Activated CD4-positive, alpha-beta T cell treated with anti-CD3 and anti-CD28 coated beads, Interleukin-2, amount 10 ng/mL, durations not matched to agents 24 days and 14 days (primary cell): ENCODE data around the gene RAP2C. TPM values are rescaled to one million over a fixed set of nuclear protein-coding genes. Genes with fewer than 3 reads are reported as not detected.
A peak's percentile ranks its signal among the peaks of the same experiment; 100 is the strongest.

Source experiments
- DNase-seq: peaks from one replicate; pipeline ENCODE4 v3.0.0; 2022
- H3K27ac Mint-ChIP-seq: one replicate; pipeline ENCODE4 v1.8.0; 2022; ENCODE audit warnings: mild to moderate bottlenecking, mixed read lengths
- H3K27me3 Mint-ChIP-seq: one replicate; pipeline ENCODE4 v1.8.0; 2022; ENCODE audit warnings: mixed read lengths
- H3K36me3 Mint-ChIP-seq: one replicate; pipeline ENCODE4 v1.8.0; 2022; ENCODE audit warnings: low read depth, mild to moderate bottlenecking, mixed read lengths
- H3K4me1 Mint-ChIP-seq: one replicate; pipeline ENCODE4 v1.8.0; 2021; ENCODE audit warnings: mixed read lengths
- H3K4me3 Mint-ChIP-seq: one replicate; pipeline ENCODE4 v1.8.0; 2022; ENCODE audit warnings: mild to moderate bottlenecking, moderate library complexity, mixed read lengths
- H3K9me3 Mint-ChIP-seq: one replicate; pipeline ENCODE4 v1.8.0; 2021; ENCODE audit warnings: mixed read lengths
- intact Hi-C: fragments of 100-400 bp; cut with micrococcal nuclease; formaldehyde crosslinking; loops from one replicate; pipeline ENCODE4 v1.15.1; 2023
- total RNA-seq: library from RNA; stranded (reverse); gene quantifications from 2 replicates; pipeline ENCODE4 v1.2.3, GENCODE V29; 2022

The RAP2C gene
- total RNA-seq, 1 donor from 2014 or later = 34.5 TPM

DNA sequence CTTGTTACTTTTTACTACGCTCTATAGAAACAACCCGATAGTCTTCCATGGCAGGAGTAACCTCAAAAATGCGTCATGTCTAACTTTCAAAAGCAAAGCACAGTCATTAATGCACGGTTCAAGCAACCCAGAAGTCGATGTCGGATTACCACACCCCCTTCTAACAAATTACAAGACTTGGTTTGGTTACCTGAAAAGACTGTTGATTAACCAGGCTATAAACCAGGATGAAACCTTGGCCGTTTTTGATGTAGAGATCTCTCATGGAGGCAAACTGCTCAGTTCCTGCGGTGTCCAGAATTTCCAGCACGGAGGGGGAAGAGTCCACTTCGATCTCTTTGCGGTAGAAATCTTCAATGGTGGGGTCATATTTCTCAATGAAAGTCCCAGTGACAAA, 2.4 kb downstream of the RAP2C start:
- no peaks in the 10 kb centered on the region for H3K9me3 Mint-ChIP-seq
- H3K4me1 Mint-ChIP-seq = peaks cover 26% of the 10 kb centered on the region
- DNase-seq = peak; percentile 73
- H3K36me3 Mint-ChIP-seq = peaks cover 28% of the 10 kb centered on the region
- H3K27me3 Mint-ChIP-seq = no peaks in the 10 kb centered on the region
- intact Hi-C loops = loop anchor here (1.0 to 5.0 kb wide), 4 partner anchors 50 to 405 kb away; no protein-coding TSS in a partner anchor
- peak overlapping the region; percentile 86 for H3K4me3 Mint-ChIP-seq
- H3K27ac Mint-ChIP-seq = peak overlapping the region; percentile 95

GRCh38 chrX:132216283-132216682, 3.0 kb downstream of the RAP2C start:
- Mint-ChIP-seq H3K36me3 (peaks cover 33% of the 10 kb centered on the region), H3K27me3 (no peaks in the 10 kb centered on the region), H3K27ac (peak overlapping the region; percentile 95), H3K4me3 (peak overlapping the region; percentile 86), H3K9me3 (no peaks in the 10 kb centered on the region), H3K4me1 (peaks cover 31% of the 10 kb centered on the region)
- DNase-seq = no peak
- intact Hi-C loops = loop anchor here (5.0 kb wide), 2 partner anchors 51 to 406 kb away; no protein-coding TSS in a partner anchor

DNA sequence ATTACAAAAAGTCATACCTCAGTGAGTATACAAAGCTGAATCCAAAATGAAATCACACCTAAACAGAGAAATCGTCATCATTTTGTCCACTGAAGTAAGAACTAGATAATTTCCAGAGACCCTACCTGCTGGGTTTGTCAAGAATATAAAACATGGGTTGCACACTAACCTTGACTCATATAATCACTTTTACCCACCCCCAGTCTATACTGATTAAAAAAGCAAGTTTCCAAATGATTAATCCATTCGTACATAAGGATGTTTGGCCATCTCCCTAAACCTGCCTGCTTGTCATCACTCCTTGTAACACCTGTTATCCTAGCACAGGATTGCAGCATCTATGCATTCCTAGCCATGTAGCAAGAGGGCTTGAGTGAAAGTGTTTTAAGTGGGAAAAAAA, 4.7 kb downstream of the RAP2C start:
- H3K4me3 Mint-ChIP-seq = peak overlapping the region; percentile 66
- H3K27ac Mint-ChIP-seq = peak overlapping the region; percentile 62
- H3K36me3 Mint-ChIP-seq = peaks cover 40% of the 10 kb centered on the region
- intact Hi-C loops = loop anchor here (1.0 kb wide), 1 partner anchor 277 kb away; no protein-coding TSS in a partner anchor
- H3K27me3 Mint-ChIP-seq = no peaks in the 10 kb centered on the region
- H3K4me1 Mint-ChIP-seq = peaks cover 31% of the 10 kb centered on the region
- no peaks in the 10 kb centered on the region for H3K9me3 Mint-ChIP-seq
- no peak for DNase-seq

- Mint-ChIP-seq H3K9me3 (no peaks in the 10 kb centered on the region), H3K27me3 (no peaks in the 10 kb centered on the region), H3K27ac (no peak overlapping the region), H3K4me1 (peaks cover 25% of the 10 kb centered on the region), H3K4me3 (no peak overlapping the region), H3K36me3 (peaks cover 35% of the 10 kb centered on the region)
- no peak for DNase-seq
- intact Hi-C loops = no loop called here
Measured at GRCh38 chrX:132209527-132209926, 9.7 kb downstream of the RAP2C start.

GRCh38 chrX:132208422-132208821, 10.8 kb downstream of the RAP2C start:
- intact Hi-C loops = no loop called here
- Mint-ChIP-seq H3K27ac (no peak overlapping the region), H3K27me3 (no peaks in the 10 kb centered on the region), H3K36me3 (peaks cover 27% of the 10 kb centered on the region), H3K9me3 (no peaks in the 10 kb centered on the region), H3K4me1 (peaks cover 17% of the 10 kb centered on the region), H3K4me3 (no peak overlapping the region)
- no peak for DNase-seq

GRCh38 chrX:132207996-132208395, 11.3 kb downstream of the RAP2C start:
- no peak for DNase-seq
- Mint-ChIP-seq H3K27ac (no peak overlapping the region), H3K9me3 (no peaks in the 10 kb centered on the region), H3K36me3 (peaks cover 28% of the 10 kb centered on the region), H3K4me1 (peaks cover 18% of the 10 kb centered on the region), H3K4me3 (no peak overlapping the region), H3K27me3 (no peaks in the 10 kb centered on the region)
- intact Hi-C loops = no loop called here

- intact Hi-C loops = no loop called here
- no peaks in the 10 kb centered on the region for H3K9me3 Mint-ChIP-seq
- peaks cover 8% of the 10 kb centered on the region for H3K4me1 Mint-ChIP-seq
- H3K27me3 Mint-ChIP-seq = no peaks in the 10 kb centered on the region
- H3K4me3 Mint-ChIP-seq = no peak overlapping the region
- no peak overlapping the region for H3K27ac Mint-ChIP-seq
- no peak for DNase-seq
- peaks cover 13% of the 10 kb centered on the region for H3K36me3 Mint-ChIP-seq
Measured at GRCh38 chrX:132206259-132206658, 13.0 kb downstream of the RAP2C start.

- intact Hi-C loops = no loop called here
- Mint-ChIP-seq H3K36me3 (peaks cover 7% of the 10 kb centered on the region), H3K4me1 (peaks cover 5% of the 10 kb centered on the region), H3K27ac (no peak overlapping the region), H3K27me3 (no peaks in the 10 kb centered on the region), H3K4me3 (no peak overlapping the region), H3K9me3 (no peaks in the 10 kb centered on the region)
- DNase-seq = no peak
Measured at GRCh38 chrX:132204629-132205028, 14.6 kb downstream of the RAP2C start.

GRCh38 chrX:132200976-132201375, 18.3 kb downstream of the RAP2C start:
- intact Hi-C loops = no loop called here
- no peaks in the 10 kb centered on the region for H3K9me3 Mint-ChIP-seq

DNA sequence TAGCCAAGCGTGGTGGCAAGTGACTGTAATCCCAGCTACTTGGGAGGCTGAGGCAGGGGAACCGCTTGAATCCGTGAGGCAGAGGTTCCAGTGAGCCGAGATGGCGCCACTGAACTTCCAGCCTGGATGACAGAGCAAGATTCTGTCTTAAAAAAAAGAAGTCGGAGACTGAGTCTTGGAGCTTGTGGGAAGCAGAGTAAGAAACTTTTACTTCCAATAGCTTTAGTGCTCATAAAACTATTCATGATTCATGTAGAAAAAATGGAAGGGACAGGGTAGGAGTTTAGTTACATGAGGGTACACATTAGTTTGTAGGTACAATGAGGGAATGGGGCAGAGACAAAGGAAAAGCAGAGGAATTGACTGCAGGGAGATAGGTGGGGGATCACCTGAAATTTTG, 19.3 kb downstream of the RAP2C start:
- H3K4me1 Mint-ChIP-seq = peaks cover 2% of the 10 kb centered on the region
- H3K36me3 Mint-ChIP-seq = peaks cover 2% of the 10 kb centered on the region
- intact Hi-C loops = no loop called here
- peaks cover 2% of the 10 kb centered on the region for H3K27me3 Mint-ChIP-seq
- no peak overlapping the region for H3K27ac Mint-ChIP-seq
- no peak for DNase-seq
- no peaks in the 10 kb centered on the region for H3K9me3 Mint-ChIP-seq
- no peak overlapping the region for H3K4me3 Mint-ChIP-seq

More at GRCh38 chrX:132200976-132201375, 18.3 kb downstream of the RAP2C start:
- no peak overlapping the region for H3K4me3 Mint-ChIP-seq
- no peak overlapping the region for H3K27ac Mint-ChIP-seq
- peaks cover 2% of the 10 kb centered on the region for H3K27me3 Mint-ChIP-seq
- H3K4me1 Mint-ChIP-seq = peaks cover 2% of the 10 kb centered on the region
- H3K36me3 Mint-ChIP-seq = peaks cover 2% of the 10 kb centered on the region
- DNase-seq = no peak

DNA sequence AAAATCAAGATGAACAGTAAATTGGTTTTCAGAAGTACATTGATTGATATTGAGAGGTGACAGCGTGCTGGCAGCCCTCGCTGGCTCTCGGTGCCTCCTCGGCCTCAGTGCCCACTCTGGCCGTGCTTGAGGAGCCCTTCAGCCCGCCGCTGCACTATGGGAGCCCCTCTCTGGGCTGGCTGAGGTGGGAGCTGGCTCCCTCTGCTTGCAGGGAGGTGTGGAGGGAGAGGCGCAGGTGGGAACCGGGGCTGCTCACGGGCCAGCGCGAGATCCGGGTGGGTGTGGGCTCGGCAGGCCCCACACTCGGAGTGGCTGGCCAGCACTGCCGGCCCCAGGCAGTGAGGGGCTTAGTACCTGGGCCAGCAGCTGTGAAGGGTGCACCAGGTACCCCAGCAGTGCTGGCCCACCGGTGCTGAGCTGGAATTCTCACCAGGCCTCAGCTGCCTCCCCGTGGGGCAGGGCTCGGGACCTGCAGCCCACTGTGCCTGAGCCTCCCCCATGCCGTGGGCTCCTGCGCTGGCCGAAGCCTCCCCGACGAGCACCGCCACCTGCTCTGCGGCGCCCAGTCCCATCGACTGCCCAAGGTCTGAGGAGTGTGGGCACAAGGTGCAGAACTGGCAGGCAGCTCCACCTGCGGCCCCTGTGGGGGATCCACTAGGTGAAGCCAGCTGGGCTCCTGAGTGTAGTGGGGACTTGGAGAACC, 25.2 kb downstream of the RAP2C start:
- no peak overlapping the region for H3K4me3 Mint-ChIP-seq
- no peak overlapping the region for H3K27ac Mint-ChIP-seq
- no peaks in the 10 kb centered on the region for H3K4me1 Mint-ChIP-seq
- no peaks in the 10 kb centered on the region for H3K36me3 Mint-ChIP-seq
- no peak for DNase-seq
- intact Hi-C loops = no loop called here
- H3K9me3 Mint-ChIP-seq = no peaks in the 10 kb centered on the region
- peaks cover 2% of the 10 kb centered on the region for H3K27me3 Mint-ChIP-seq

DNA sequence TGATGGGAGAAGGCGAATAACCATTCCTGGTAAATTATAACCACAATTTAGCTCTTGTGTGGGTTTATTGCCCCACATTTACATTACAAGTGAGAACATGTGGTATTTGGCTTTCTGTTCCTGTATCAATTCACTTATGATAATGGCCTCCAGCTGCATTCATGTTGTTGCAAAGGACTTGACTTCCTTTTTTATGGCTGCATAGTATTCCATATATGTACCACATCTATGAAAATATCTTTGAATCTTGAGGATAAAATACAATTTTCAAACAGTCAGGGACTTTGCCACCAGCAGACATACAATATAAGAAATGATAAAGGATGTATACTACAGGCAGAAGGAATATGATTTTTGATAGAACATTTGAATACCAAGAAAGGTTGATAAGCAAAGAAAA, 27.3 kb downstream of the RAP2C start:
- peaks cover 2% of the 10 kb centered on the region for H3K27me3 Mint-ChIP-seq
- H3K4me3 Mint-ChIP-seq = no peak overlapping the region
- H3K36me3 Mint-ChIP-seq = no peaks in the 10 kb centered on the region
- no peaks in the 10 kb centered on the region for H3K9me3 Mint-ChIP-seq
- intact Hi-C loops = no loop called here
- no peak overlapping the region for H3K27ac Mint-ChIP-seq
- H3K4me1 Mint-ChIP-seq = no peaks in the 10 kb centered on the region
- no peak for DNase-seq

DNA sequence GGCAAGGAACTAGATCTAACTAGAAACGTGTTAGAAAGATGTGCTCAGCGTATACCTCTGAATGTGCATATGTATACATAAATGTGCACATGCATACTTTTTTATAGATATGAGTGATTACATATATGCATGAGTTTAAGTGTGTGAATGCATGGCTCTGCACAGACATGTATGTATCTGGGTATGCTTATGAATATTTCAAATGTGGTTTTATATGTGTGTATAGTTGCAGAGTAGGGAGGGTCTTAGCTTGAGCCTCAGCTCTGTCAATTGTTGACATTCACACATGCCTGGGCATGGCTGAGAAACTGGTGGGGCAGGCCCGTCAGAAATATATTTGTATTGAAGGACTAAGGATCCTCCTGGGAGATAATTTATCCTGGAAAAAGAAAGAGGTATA, 31.1 kb downstream of the RAP2C start:
- peaks cover 2% of the 10 kb centered on the region for H3K27me3 Mint-ChIP-seq
- no peak for DNase-seq
- no peak overlapping the region for H3K4me3 Mint-ChIP-seq
- no peaks in the 10 kb centered on the region for H3K9me3 Mint-ChIP-seq
- intact Hi-C loops = no loop called here
- no peak overlapping the region for H3K27ac Mint-ChIP-seq
- H3K36me3 Mint-ChIP-seq = no peaks in the 10 kb centered on the region
- no peaks in the 10 kb centered on the region for H3K4me1 Mint-ChIP-seq

GRCh38 chrX:132187451-132187850, 31.8 kb downstream of the RAP2C start:
- Mint-ChIP-seq H3K27ac (no peak overlapping the region), H3K9me3 (no peaks in the 10 kb centered on the region), H3K27me3 (peaks cover 5% of the 10 kb centered on the region), H3K36me3 (no peaks in the 10 kb centered on the region), H3K4me1 (no peaks in the 10 kb centered on the region), H3K4me3 (no peak overlapping the region)
- DNase-seq = no peak
- intact Hi-C loops = no loop called here

DNA sequence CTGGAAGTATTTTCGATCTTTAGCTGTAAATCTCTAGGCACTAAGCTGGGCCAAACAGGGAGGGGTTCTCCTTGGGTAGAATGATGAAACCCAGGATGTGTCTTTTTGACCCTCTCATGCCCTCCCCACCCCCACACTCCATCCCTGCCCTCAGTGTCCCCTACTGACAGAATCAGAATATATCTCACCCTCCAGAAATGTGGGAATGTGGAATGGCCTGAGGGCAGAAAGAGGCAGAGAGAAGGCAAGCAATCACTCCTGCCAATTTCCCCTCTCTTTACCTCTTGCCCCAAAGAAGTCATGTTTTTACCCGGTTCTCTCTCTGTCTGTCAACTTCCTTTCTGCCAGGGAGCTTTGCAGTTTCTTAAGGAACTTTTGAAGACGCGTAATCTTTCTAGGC, 34.4 kb downstream of the RAP2C start:
- no peak overlapping the region for H3K27ac Mint-ChIP-seq
- H3K36me3 Mint-ChIP-seq = no peaks in the 10 kb centered on the region
- no peak overlapping the region for H3K4me3 Mint-ChIP-seq
- intact Hi-C loops = no loop called here
- H3K27me3 Mint-ChIP-seq = peaks cover 6% of the 10 kb centered on the region
- H3K9me3 Mint-ChIP-seq = no peaks in the 10 kb centered on the region
- DNase-seq = no peak
- no peaks in the 10 kb centered on the region for H3K4me1 Mint-ChIP-seq
